Thyroid gland (tissue), 4 donors: ENCODE data around the gene ZNF672. TPM values are rescaled to one million over a fixed set of nuclear protein-coding genes. Genes with fewer than 3 reads are reported as not detected.
A peak's percentile ranks its signal among the peaks of the same experiment; 100 is the strongest.

Source experiments
- DNase-seq, 2 donors: peaks; one replicate each; pipeline ENCODE4 v3.0.0-alpha.2; 2019
- H3K27ac ChIP-seq, 3 donors: fragments of 200-600 bp; sonication (generic); 1 replicate in 2 of 3; 2 replicates in 1 of 3; pipeline ENCODE4 v1.5.1; 2016 to 2019; ENCODE audit warnings: mild to moderate bottlenecking in 1 of 3, moderate library complexity in 1 of 3
- H3K27me3 ChIP-seq: fragments of 200-600 bp; sonication (generic); one replicate; pipeline ENCODE4 v1.5.1; 2019
- H3K36me3 ChIP-seq, 2 donors: fragments of 200-600 bp; sonication (generic); one replicate each; pipeline ENCODE4 v1.5.1; 2016 to 2019
- H3K4me1 ChIP-seq, 2 donors: fragments of 200-600 bp; sonication (generic); one replicate each; pipeline ENCODE4 v1.5.1; 2017 to 2019
- H3K4me3 ChIP-seq, 3 donors: fragments of 200-600 bp; sonication (generic); replicated peaks in 1 of 3; 1 replicate in 2 of 3; 2 replicates in 1 of 3; pipeline ENCODE4 v1.5.1; 2016; ENCODE audit warnings: mild to moderate bottlenecking in 1 of 3
- H3K9me3 ChIP-seq: fragments of 200-600 bp; sonication (generic); one replicate; pipeline ENCODE4 v1.5.1; 2017
- CTCF ChIP-seq, 6 experiments: fragments of 200-600 bp in 3 of 6; fragments of 450-650 bp in 3 of 6; sonication (generic) in 3 of 6; IDR thresholded peaks; one replicate each; pipeline ENCODE4 v1.5.1; 2016 to 2019; ENCODE audit warnings: antibody characterized with exemption in 6 of 6, mild to moderate bottlenecking in 2 of 6, inconsistent platforms in 1 of 6, moderate library complexity in 1 of 6
- POLR2A ChIP-seq, 2 donors: fragments of 450-650 bp; IDR thresholded peaks; one replicate each; pipeline ENCODE4 v1.6.1; 2017; ENCODE audit warnings: antibody characterized with exemption in 2 of 2, mild to moderate bottlenecking in 2 of 2, moderate library complexity in 1 of 2
- WGBS, 2 donors: methylation state at CpG; one replicate each; pipeline ENCODE4 v1.1.5; 2017; 5-methylcytosine and 5-hydroxymethylcytosine counted together
- intact Hi-C: fragments of 100-400 bp; cut with DNase I; formaldehyde crosslinking; loops from one replicate; pipeline ENCODE4 v1.15.1; 2023
- microRNA-seq: library from miRNA; unstranded; fragments of <30 nt; microRNA quantifications from one replicate; pipeline ENCODE4, GENCODE V29; 2016
- small RNA-seq: library from RNA; depleted of rRNA; stranded (forward); fragments of <200 nt; gene quantifications from one replicate; pipeline ENCODE3, GENCODE V24; 2016
- total RNA-seq, 4 donors: library from RNA; depleted of rRNA; stranded (reverse); fragments of >200 nt; gene quantifications; one replicate each; pipeline ENCODE4 v1.2.3, GENCODE V29; 2016

Gene ZNF672
- total RNA-seq, 4 donors from 2014 or later: 43.5 to 82.2 (median 53.7) TPM

DNA sequence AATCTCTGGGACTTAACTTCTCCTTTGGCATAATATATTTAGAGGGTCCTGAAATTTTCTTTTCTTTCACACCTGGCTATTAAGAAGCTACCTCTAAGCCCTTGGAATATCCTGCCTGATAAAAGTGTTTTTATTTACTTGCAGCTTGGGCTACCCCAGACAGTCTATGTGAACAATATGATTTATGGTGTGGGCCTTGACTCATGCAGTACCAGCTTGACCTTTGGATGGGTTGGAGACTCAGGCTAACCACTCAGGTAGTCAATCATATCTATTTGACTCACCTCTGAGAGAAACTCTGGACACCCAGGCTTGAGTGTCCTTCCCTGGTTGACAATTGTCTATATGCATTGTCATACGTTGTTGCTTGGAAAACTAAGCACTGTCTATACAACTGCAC lies 54.6 kb downstream of the ZNF672 start:
- H3K27me3 ChIP-seq: no peaks in the 10 kb centered on the region
- intact Hi-C loops: no loop called here
- no peaks in the 10 kb centered on the region for H3K4me1 ChIP-seq
- H3K4me3 ChIP-seq: no peak overlapping the region
- no peak for TF ChIP-seq POLR2A (IDR thresholded peaks at IDR 0.05)
- no peak for TF ChIP-seq CTCF (IDR thresholded peaks at IDR 0.05)
- no peak overlapping the region for H3K27ac ChIP-seq
- no peaks in the 10 kb centered on the region for H3K9me3 ChIP-seq
- WGBS, 2 donors: 84 to 87% methylated on average over 1 of the region's 1 CpG
- no peak for DNase-seq
- H3K36me3 ChIP-seq: no peaks in the 10 kb centered on the region

DNA sequence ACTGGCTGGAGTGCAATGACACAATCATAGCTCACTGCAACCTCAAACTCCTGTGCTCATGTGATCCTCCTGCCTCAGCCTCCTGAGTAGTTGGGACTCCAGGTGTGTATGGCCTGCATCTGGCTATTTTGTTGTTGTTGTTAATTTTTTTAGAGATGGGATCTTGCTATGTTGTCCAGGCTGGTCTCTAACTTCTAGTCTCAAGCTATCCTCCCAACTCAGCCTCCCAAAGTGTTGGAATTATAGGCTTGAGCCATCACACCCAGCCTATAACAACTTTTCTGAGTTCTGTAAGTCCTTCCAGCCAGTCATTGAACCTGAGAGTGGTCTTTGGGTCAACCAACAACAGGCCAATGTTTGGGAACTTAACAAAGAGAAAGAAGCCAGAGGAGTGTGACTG lies 56.8 kb downstream of the ZNF672 start:
- Histone ChIP-seq H3K36me3 (no peaks in the 10 kb centered on the region), H3K9me3 (no peaks in the 10 kb centered on the region), H3K4me1 (no peaks in the 10 kb centered on the region), H3K27ac (no peak overlapping the region), H3K4me3 (no peak overlapping the region), H3K27me3 (no peaks in the 10 kb centered on the region)
- intact Hi-C loops: no loop called here
- DNase-seq: no peak
- TF ChIP-seq POLR2A (IDR thresholded peaks at IDR 0.05) (no peak), CTCF (IDR thresholded peaks at IDR 0.05) (no peak)

- intact Hi-C loops: no loop called here
- H3K4me1 ChIP-seq: no peaks in the 10 kb centered on the region
- H3K36me3 ChIP-seq: no peaks in the 10 kb centered on the region
- no peak for DNase-seq
- no peak for TF ChIP-seq POLR2A (IDR thresholded peaks at IDR 0.05)
- TF ChIP-seq CTCF (IDR thresholded peaks at IDR 0.05): no peak
- WGBS, 2 donors: 72 to 83% methylated on average over 7 to 9 of the region's 9 CpGs
- no peaks in the 10 kb centered on the region for H3K9me3 ChIP-seq
- no peaks in the 10 kb centered on the region for H3K27me3 ChIP-seq
- no peak overlapping the region for H3K27ac ChIP-seq
- no peak overlapping the region for H3K4me3 ChIP-seq
These were observed 59.7 kb downstream of the ZNF672 start for GRCh38 chr1:248897412-248898337.

Small RNAs within 50 kb of the gene (microRNA-seq; reads per million reads assigned to microRNA genes)
- gene MIR3124: 4.4 reads per million, percentile 8 among the genes with 10 or more reads in this experiment

Small RNAs within 50 kb of the gene (small RNA-seq; reads per million reads assigned to genes)
- gene MIR3124: not detected

Other genes starting within 250 kb of the ZNF672 start
- not detected for gene OR2T10, start 240.5 kb upstream of the ZNF672 start, total RNA-seq
- not detected for gene OR2T11, start 203.1 kb upstream of the ZNF672 start, total RNA-seq
- not detected for gene OR2T35, start 192.9 kb upstream of the ZNF672 start, total RNA-seq
- not detected for gene OR2T27, start 182.7 kb upstream of the ZNF672 start, total RNA-seq
- gene OR14I1, start 135.5 kb upstream of the ZNF672 start, total RNA-seq: not detected
- gene LYPD8, start 82.5 kb upstream of the ZNF672 start, total RNA-seq: not detected
- gene SH3BP5L, start 12.3 kb upstream of the ZNF672 start, total RNA-seq: 10 to 100 TPM; 25.2 to 32.0 (median 30.0) TPM
- gene ZNF692, start 20.9 kb downstream of the ZNF672 start, total RNA-seq: 10 to 100 TPM; 17.2 to 59.7 (median 34.1) TPM
- 10 to 100 TPM; 10.0 to 20.3 (median 14.4) TPM for gene PGBD2, start 68.0 kb downstream of the ZNF672 start, total RNA-seq